ENCODE measurements around the gene SLC6A6.

The SLC6A6 gene

DNA sequence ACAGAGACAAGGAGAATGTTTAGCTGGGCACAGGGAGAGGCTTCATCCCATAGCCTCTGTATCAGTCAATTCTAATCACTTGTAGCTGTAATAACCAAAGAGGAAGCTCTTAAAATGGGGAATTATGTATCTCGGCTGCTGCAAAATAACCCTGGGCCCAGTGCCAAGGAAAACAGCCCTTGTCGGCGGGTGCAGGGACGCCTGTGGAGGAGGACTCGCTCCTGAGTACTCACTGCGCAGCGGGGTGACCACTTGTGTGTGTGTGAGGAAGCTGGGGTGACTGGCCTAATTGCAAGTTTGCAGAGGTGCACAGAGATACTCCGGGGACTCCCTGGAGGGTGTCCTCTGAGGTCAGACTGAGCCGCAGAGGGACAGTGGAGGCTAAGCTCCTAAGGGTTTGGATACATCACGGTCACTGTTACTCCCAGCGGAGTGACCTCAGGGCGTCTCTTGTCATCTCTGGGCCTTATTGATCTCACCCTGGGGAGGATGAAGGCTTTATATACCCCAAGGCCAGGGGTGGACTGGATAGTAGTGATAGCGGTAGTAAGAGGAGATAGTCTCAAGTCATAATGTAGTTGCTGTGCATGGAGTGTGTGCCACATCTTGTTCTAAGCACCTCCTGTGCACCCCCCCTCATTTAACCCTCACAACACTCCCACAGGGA lies 37.2 kb downstream of the SLC6A6 start:
- no peak for DNase-seq

DNA sequence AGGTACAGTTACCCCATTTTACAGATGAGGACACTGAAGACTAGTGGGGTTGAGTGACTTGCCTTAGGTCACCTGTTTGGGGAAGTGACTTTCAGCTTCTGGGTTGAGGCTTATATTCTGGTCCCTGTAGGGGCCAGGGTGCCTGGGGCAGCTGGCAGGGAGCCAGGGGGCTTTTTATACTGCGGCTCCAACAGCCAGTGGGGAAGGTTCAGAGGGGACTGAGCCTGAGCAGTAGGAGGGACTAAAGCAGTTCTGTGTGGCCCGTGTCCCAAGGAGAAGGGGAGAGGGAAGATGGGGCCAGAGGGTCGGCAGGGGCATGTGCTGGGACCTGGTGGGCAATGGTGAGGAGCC lies 37.7 kb downstream of the SLC6A6 start:
- DNase-seq: no peak

DNA sequence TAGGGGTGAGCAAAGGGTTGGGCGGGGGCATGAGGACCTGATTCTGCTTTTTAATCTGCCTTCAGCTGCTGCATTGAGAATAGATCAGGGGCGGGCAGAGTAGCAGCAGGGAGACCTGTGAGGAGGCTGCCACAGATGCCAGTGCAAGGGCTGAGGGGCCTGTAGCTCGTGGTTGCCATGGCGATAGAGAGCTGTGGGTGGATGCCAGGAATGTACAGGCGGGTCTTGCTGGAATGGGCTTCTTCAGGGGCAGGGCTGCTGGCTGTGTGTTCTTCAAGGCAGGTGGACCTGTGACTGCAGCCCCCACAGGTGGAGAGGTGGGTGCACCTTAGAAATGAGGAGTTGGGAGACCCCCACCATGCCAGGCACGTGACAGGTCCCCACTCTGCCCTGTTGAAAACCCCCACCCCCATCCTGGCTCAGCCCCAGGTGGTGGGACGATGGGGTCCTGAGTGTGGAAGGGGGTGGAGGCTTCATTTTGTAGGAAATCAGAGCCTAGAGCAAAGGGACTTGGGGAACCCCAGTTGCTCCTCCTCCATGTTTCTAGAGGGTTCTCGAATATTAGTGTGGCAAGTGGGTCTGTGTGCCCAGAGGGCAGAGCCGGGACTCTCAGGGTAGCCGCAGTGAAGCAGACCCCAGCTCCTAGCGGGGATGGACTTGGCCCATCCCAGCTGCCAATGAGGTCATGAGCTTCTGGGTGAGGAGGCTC lies 38.3 kb downstream of the SLC6A6 start:
- peak; percentile 79 for DNase-seq

DNA sequence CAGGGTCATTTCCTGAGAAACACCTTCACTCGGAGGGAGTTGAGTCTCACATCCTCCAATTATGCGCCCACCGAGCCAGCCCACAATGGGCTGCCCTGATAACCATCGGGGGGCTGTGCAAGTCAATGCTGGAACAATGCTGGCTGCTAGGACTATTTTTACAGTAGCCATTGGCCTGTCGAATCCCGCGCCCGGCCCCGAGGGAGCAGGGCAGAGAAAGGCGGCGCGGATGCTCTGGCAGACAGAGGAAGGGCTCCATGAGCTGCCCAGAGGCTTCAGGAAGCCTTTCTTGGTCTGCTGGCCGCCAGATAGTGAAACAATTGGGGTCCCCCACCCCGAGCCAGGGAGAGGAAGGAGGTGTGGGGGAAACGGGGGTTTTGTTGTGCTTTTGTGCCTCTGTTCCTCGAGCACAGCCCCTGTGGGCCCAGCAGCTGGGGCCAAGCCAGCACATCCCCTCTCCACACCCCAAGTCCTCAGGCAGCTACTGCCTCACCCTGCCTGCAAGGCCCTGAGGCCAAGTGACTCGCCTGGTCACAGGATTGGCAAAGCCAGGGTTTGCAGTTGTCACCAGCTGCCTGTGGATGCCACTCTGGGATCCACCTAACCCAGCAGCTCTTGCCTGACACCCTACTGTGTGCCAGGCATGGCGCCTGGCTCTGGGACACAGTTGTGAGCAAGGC lies 39.0 kb downstream of the SLC6A6 start:
- DNase-seq: no peak

DNA sequence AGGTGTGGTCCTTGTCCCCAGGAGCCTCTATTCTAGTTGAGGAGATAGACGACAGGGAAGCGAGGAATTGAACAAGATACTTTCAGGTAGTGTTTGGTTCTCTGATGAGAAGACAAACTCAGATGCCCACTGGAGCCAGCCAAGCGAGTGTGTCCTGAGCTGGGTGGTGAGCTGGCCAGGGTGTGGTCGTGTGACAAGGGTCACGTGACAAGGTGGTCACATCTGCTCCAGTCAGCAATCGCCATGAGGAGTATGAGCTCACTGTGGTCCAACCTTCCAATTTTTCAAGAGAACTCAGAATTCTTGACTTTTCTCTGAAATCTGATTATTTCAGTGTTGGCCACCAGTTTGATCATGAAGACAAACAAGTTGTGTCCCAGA lies 39.5 kb downstream of the SLC6A6 start:
- DNase-seq: no peak

DNA sequence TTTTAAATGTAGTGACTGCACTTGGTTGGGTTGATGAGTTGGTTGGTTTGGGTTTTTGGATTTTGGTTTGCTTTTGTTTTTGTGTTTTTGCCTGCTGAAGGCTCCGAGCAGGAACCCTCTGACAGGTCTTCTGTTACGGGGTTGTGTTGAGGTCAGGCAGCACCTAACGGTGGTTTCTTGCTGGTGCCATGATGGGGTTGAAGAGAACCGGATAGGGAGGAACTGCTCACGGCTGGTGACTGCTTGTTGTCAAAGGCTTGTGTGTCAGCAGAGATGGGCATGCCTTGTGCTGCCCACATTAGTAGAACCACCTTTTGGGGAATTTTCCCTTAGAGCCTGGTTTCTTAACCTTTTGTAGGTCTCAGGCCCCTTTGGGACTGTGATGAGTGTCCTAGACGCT lies 42.0 kb downstream of the SLC6A6 start:
- no peak for DNase-seq

DNA sequence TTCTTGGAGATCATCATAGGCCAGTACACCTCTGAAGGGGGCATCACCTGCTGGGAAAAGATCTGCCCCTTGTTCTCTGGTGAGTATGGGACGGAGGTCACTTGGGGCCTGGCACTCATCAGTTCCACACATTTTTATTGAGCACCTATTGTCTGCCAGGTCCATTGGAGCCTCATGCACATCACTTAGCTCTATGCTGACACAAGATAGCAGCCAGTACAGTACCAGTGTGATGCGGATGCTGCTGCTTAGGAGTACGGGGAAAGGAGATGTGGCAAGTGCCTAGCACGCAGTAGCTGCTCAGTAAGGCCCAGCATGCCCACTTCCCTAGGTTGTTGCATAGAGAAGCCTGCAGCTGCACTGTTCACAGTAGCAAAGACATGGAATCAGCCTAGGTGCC lies 43.4 kb downstream of the SLC6A6 start:
- no peak for DNase-seq

DNA sequence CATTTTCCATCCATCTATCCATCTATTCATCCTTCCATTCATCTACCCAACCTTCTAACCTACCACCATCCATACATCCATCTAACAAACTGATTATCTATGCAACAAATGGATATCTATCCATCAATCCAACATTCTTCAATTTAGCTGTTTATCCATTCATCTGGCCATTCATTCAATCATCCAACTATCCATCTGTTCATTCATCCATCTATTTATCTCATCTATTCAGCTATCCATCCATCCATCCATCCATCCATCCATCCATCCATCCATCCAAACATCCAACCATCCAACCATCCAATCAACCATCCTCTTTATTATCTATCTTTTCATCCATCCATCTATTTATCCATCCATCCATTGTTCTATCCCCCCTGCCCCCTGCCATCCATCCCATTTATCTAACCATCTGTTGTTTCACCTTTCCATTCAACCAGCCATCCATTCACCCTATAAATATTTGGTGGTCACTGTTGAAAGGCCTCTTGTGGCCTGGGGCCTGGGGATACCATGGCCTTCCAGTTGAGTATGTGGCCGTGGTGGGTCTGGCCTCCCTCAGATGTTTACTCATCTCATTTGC lies 44.7 kb downstream of the SLC6A6 start:
- DNase-seq: no peak

DNA sequence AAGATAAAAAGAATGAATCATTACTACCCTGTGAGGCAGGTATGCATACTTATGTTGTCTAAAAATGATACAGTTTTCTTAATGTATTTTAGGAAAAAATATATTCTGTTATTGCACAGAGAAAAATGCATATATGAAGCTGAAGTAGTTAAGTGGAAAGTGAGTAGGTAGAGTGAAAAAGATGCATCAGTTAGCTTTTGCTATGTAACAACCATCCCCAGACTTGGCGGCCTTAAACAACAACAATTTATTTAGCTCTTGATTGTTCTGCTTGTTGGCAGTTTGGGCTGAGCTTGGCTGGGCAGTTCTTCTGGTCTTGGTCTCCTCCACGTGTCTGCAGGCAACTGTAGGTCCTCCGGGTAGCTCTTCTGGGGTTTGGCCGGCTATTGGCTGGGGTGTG lies 45.7 kb downstream of the SLC6A6 start:
- no peak for DNase-seq

DNA sequence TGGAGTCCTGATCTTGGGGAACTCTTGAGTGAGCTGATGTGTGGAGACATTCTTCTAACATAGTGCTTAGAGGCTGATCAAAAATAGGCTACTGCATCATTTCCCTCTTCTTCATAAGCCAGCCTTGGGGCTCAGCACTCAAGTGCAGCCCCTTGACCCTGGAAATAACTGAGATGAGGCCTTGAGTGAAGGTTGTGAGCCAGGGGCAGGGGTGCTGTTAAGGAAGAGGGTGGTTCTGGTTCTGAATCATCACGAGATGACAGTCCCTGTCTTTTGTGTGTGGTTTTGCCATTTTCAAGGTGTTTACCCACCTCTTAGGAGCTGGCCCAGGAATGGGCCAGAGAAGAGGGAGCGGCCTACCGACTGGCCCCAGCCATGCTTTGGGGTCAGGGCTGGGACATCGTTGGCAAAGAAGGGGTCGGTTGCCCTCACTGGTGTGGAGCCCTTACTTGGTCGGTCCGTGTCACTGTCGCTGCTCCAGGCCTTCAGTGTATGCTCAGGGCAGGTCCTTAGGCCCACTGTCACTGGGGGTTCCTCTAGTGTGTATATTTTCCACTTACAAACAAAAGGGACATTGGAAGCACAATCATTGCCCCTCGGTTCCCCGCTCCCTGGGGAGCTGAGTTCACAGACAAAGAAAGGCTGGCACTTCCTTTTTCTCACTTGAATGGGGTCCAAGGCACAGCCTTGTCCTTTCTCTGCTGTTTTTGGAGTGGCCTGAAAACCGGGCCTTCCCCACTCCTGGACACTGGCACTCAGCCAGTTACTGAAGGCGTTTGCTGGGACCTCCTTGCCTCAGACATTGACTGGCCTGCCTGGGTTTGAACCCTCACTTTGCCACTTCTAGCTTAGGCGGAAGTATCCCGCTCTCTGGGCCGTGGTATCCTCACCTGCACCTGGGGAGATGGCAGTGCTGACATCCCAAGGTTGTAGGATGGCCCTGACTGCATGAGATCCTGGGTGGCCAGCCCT lies 46.6 kb downstream of the SLC6A6 start:
- no peak for DNase-seq

DNA sequence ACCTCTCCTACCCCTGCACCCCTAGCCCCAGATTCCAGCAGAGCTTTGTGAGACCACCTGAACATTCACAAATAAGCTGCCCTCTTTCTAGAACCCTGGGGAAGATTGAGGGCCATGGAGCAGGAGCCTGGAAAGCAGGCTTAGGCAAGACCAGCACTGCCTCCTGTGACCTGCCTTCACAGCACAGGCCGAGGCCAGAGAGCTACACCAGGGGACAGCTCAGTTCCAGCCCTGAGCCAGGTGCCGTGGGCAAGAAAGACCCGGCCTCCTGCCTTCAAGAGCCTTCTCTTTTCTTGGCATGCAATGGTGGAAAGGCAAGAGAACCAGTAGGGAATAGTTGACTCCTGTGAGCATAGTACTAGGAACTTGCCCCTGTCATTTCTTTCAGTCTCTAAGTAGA lies 48.1 kb downstream of the SLC6A6 start:
- DNase-seq: no peak

DNA sequence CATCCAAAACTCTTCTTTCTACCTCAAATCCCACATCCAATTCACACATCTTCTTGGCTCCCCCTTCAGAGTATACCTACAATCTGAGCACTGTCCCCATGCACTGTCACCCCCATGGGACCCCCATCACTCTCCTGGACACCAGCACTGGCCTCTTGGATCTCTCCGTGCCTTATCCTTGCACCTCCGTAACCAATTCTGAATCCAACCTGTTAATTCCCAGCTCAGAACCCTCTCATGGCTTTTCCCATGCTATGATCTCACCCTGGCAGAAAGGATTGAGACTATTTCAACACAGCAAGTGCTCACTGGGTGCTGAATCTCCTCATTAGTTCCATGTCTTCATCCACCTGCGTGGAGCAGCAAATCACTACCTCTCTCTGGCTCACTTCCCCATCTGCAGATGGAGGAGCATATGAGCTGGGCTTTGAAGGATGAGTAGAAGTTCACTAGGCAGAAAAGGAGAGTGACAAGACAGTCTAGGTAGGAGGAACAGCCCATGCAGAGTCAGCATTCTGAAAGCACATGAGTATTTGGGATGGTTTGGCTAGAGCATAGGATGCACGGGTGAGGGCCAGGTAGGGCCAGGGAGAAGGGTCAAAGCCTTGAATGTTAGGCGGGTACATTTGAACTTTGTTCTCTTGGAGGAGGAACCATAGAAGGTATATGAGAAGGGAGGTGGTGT lies 48.7 kb downstream of the SLC6A6 start:
- no peak for DNase-seq

DNA sequence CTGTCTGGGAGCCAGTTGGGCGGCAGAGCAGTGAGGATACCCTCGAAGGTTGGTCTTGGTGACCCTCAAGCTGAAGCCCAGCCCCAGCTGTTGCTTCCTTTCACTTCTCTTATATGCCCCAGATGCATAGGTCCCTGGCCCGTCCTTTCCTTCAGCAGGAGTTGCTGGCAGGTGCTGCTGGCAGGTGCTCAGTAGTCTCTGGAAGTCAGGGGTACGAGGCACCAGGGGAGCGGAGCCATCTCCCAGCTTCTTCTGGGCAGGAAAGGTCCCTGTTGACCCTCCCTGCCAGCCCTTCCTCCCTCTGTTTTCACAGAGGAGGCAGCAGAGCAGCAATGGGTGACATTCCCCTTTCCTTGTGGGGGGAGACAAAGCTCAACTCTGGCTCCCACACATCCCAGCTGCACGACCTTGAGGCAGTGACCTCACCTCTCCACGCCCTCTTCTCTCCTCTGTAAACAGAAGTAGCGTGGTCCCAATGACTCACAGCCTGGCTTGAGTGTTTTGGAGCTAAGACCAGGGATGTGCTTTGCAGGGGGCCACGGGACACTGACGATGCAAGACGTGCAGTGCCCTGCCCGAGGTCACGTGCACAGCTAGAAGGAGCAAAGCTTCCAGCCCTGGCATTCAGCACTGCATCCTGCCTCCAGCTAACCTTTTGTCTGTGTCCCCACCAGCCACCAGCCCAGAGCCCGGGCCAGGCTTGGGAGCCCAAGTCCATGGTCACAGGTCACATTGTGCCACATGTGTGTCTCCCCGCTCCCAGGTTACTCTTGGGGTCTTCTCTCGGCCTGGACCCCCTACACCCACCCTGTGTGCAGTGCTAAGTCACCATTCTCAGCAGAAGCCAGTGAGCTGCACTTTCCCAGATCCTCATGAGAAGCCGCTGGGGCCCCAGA lies 49.7 kb downstream of the SLC6A6 start:
- DNase-seq: no peak

DNA sequence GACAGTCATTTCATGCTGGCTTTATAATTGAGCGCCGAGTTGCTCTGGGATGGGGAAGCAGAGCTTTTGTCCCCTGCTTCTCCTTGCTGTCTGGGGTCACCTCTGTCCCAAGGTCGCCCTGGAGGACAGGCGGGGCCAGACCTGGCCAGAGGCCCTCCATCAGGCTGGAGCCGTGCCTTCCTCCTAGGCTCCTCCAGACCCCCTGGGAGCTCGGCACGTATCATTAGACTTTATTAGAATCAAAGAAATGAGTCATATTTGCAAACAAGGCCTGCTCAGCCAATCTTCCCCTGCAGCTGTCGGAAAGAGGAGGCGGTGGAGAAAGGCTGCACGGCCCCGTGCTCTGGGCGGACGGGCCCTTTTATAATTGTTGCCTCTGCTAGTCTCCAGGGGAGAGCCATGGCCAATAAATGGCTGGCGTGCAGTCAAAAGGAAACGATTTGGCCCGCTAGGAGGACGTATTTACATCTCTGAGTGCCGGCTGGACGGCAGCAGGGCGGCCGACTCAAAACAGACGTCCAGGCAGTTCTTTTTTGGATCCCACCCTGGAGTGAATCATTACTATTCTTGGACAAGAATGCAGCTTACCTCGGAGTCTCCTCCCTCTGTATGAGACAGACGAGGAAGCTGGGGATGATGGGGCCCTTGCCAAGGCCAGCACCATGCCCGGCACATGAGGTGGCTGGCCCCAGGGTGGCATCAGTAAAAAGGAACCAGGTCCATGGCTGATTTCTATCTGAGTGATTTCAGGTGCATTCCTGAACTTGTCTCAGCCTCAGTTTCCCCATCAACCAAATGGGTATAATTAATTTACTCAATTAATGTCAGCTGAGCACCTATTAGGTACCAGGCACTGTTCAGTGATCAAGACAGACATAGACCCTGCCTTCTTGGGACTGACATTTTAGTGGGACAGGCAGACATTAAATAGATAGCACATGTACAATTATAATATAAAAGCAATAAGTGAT lies 50.6 kb downstream of the SLC6A6 start:
- DNase-seq: no peak

DNA sequence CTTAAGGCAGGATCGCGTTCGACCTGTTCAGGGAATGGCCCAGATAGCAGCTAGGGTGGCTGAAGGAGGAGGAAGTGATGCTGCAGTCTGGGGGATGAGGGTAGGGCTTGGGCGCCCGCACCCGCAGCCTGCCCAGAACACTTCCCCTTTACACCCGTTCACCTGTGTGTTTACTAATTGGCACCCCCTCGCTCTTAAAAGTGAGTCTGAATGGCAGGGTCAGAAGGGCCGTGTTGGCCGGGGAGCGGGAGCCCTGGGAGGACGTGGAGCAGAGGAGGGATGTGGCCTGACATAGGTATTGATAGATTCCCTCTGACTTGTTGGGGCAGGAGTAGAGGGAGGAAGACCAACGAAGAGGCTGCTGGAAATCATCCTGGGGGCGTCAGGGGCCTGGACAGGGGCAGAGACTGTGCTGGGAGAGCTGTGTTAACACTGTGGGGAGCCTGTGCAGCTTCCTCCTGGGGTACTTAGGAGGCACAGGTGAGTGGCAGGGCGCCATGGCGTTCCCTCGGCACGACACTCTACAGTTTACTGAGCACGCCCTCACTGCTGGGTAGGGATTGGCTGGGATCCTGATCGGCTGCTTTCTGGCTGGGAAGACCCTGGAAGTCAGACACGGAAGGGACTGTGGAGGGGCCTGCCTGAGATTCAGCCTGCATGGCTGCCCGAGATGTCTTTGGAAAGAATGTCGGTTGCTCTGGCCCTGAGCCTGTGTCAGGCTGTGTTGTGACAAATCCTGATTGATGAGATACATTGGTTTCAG lies 51.7 kb downstream of the SLC6A6 start:
- no peak for DNase-seq

DNA sequence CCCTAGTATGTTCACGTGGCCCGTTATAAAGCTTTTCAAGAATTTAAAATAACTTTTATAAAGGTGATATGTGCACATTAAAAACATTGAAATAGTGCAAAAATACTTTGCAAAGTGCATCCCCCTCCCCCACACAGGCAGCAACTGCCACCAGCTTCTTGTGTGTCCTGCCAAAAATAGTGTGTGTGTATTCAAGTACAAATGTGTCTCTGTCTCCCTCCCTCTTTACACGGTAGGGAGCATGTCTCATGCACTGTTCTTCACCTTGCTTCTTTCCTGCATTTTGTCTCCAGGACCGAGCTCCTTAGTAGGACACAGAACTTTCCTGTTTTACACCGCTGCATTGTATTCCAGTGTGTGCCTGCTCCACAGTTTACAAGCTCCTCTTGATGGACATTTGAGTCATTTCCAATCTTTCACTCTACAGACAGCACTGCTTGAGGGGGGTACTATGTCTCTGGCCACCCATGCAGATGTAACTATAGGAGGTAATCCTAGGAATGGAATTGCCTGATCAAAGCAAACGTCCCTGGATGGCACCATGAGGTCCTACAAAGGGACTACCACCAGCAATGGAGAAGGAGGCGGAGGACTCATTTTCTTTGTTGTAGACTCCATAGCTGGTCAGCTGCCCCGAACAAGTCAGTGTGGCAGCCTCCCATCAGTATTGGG lies 52.4 kb downstream of the SLC6A6 start:
- no peak for DNase-seq

DNA sequence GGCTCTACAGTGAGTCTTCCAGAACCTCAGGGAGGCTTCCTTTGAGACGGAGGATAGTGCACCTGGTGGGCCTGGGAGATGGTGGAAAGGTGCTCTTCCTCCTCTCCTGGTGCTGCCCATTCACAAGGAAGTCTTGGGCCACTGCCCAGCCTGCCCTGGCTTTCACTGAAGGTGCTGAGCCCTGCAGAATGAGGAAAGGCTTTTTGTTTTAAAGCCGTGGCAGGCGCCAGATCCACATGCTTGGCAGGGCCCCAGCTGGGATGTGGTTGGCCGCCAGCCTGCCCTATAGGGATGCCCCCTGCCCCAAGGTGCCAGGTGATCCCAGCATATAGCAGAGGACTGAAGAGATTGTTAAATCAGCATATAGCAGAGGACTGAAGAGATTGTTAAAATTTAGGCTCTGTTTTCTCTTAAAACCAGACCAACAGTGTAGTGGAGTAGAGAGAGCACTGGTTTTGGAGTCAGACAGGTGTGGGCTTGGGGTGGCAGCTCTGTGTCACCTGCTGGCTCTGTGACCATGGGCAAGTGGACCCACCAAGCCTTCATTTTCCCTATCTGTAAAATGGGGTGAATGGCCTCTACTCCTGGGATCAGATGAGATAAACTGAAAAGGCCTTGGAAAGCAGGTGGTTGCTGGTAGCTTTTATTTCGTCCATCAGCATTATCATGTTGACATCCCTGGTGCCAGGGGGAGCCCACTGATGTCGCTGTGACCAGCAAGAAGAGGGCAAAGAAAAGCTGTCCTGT lies 53.3 kb downstream of the SLC6A6 start:
- no peak for DNase-seq

DNA sequence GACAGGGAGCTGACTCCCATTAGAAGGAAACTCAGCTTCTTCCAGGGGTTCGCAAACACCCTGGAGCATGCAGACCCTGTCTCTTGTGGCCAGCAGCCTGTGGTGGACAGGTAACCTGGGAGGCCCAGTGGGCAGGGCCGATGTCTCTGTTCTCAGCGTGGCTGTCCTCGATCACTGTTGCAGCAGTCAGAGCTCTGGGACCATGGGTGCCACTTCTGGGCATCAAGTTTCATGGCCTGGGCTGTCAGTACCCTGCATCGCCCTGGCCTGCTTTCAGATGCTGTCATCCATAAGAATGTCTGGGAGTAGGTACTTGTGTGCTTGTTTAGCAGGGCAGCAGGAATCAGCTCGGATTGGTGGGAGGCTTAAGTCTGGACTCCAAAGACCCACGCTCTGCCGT lies 54.4 kb downstream of the SLC6A6 start:
- DNase-seq: no peak

Data from islet precursor cell (in vitro differentiated cells).